GM23338 (cell line): ENCODE measurements around the gene A1BG. TPM values are rescaled to one million over a fixed set of nuclear protein-coding genes. Genes with fewer than 3 reads are reported as not detected.

Experiments
- ATAC-seq: fragments of 200-7000 bp; cut with Tn5 transposase; 3 replicates; pipeline ENCODE4 v1.9.1; 2020
- DNase-seq: peaks from one replicate; pipeline ENCODE4 v3.0.0-alpha.2; 2015; ENCODE audit warnings: low spot score
- H2AFZ ChIP-seq: fragments of 200-600 bp; sonication (generic); 2 replicates; pipeline ENCODE4 v1.8.0; 2016; ENCODE audit warnings: antibody characterized with exemption, mild to moderate bottlenecking, moderate library complexity
- H3F3A ChIP-seq: fragments of 200-600 bp; sonication (generic); replicated peaks from 2 replicates; pipeline ENCODE4 v1.8.0; 2017; ENCODE audit warnings: antibody characterized with exemption, mixed run types, low read depth
- H3K27ac ChIP-seq: fragments of 200-600 bp; sonication (generic); 2 replicates; pipeline ENCODE4 v1.6.1; 2016; ENCODE audit warnings: low read depth
- H3K27me3 ChIP-seq: fragments of 200-600 bp; sonication (generic); 2 replicates; pipeline ENCODE4 v1.8.0; 2016; ENCODE audit warnings: mild to moderate bottlenecking, mixed run types, moderate library complexity; ENCODE audit not compliant: insufficient read depth
- H3K36me3 ChIP-seq: fragments of 200-600 bp; sonication (generic); 2 replicates; pipeline ENCODE4 v1.8.0; 2016; ENCODE audit warnings: mild to moderate bottlenecking; ENCODE audit not compliant: insufficient read depth
- H3K4me1 ChIP-seq: fragments of 200-600 bp; sonication (generic); 2 replicates; pipeline ENCODE4 v1.8.0; 2016; ENCODE audit warnings: mild to moderate bottlenecking, moderate library complexity; ENCODE audit not compliant: insufficient read depth
- H3K4me2 ChIP-seq: fragments of 200-600 bp; sonication (generic); 2 replicates; pipeline ENCODE4 v1.7.1; 2017; ENCODE audit warnings: mixed run types
- H3K4me3 ChIP-seq: fragments of 200-600 bp; sonication (generic); 2 replicates; pipeline ENCODE4 v1.6.1; 2016; ENCODE audit warnings: mixed run types
- H3K79me2 ChIP-seq: fragments of 200-600 bp; sonication (generic); replicated peaks from 2 replicates; pipeline ENCODE4 v1.8.0; 2017; ENCODE audit warnings: mild to moderate bottlenecking; ENCODE audit not compliant: insufficient read depth
- H3K9me2 ChIP-seq: fragments of 200-600 bp; sonication (generic); 2 replicates; pipeline ENCODE4 v1.8.0; 2017; ENCODE audit not compliant: insufficient read depth
- H4K20me1 ChIP-seq: fragments of 200-600 bp; sonication (generic); replicated peaks from 2 replicates; pipeline ENCODE4 v1.8.0; 2017; ENCODE audit warnings: mild to moderate bottlenecking; ENCODE audit not compliant: insufficient read depth
- H3K27ac Mint-ChIP-seq: 2 replicates; pipeline ENCODE4 v1.8.0; 2020; ENCODE audit warnings: inconsistent platforms, mild to moderate bottlenecking, moderate library complexity, mixed read lengths
- H3K27me3 Mint-ChIP-seq: 3 replicates; pipeline ENCODE4 v1.8.0; 2022; ENCODE audit warnings: low read depth, mild to moderate bottlenecking, moderate library complexity, mixed read lengths, inconsistent platforms; ENCODE audit not compliant: insufficient read depth, poor library complexity
- H3K36me3 Mint-ChIP-seq: 3 replicates; pipeline ENCODE4 v1.8.0; 2021; ENCODE audit warnings: low read depth, mild to moderate bottlenecking, inconsistent platforms, moderate library complexity, mixed read lengths
- H3K4me1 Mint-ChIP-seq: 3 replicates; pipeline ENCODE4 v1.8.0; 2020; ENCODE audit warnings: mild to moderate bottlenecking, inconsistent platforms, mixed read lengths
- H3K4me3 Mint-ChIP-seq: 3 replicates; pipeline ENCODE4 v1.8.0; 2021; ENCODE audit warnings: moderate library complexity, mild to moderate bottlenecking, inconsistent platforms, mixed read lengths
- H3K9me3 Mint-ChIP-seq: 3 replicates; pipeline ENCODE4 v1.8.0; 2020; ENCODE audit warnings: moderate library complexity, mild to moderate bottlenecking, inconsistent platforms, mixed read lengths
- CREB1 ChIP-seq: fragments of 250-450 bp; sonication (Bioruptor Pico); IDR thresholded peaks from 2 replicates; pipeline ENCODE4 v1.5.0; 2020; ENCODE audit warnings: low read depth, mild to moderate bottlenecking, moderate library complexity
- CTCF ChIP-seq, 2 experiments: fragments of 200-600 bp in 1 of 2; sonication (generic) in 1 of 2; conservative IDR thresholded peaks; 2 replicates each; pipeline versions ENCODE4 v1.5.1 to v1.6.1; 2016 to 2017; ENCODE audit warnings: antibody characterized with exemption in 2 of 2, low read depth in 2 of 2, mild to moderate bottlenecking in 2 of 2, moderate library complexity in 1 of 2
- EZH2 ChIP-seq: fragments of 200-600 bp; sonication (generic); IDR thresholded peaks from one replicate; pipeline ENCODE4 v1.8.0; 2017; ENCODE audit warnings: antibody characterized with exemption, mild to moderate bottlenecking, low read depth; ENCODE audit not compliant: unreplicated experiment
- EZH2phosphoT487 ChIP-seq: fragments of 200-600 bp; sonication (generic); IDR thresholded peaks from one replicate; pipeline ENCODE4 v1.8.1; 2018; ENCODE audit warnings: antibody characterized with exemption; ENCODE audit not compliant: unreplicated experiment
- JUNB ChIP-seq: IDR thresholded peaks from one replicate; pipeline ENCODE4 v1.6.1; 2016; ENCODE audit warnings: antibody characterized with exemption; ENCODE audit not compliant: unreplicated experiment
- NANOG ChIP-seq: IDR thresholded peaks from 2 replicates; pipeline ENCODE4 v1.6.1; 2016; ENCODE audit warnings: antibody characterized with exemption, borderline replicate concordance
- POLR2AphosphoS5 ChIP-seq: IDR thresholded peaks from 2 replicates; pipeline ENCODE4 v1.6.1; 2016; ENCODE audit warnings: antibody characterized with exemption, low read depth
- STAT1 ChIP-seq: IDR thresholded peaks from one replicate; pipeline ENCODE4 v1.6.1; 2016; ENCODE audit warnings: antibody characterized with exemption; ENCODE audit not compliant: unreplicated experiment
- ZNF114 ChIP-seq: fragments of 250-450 bp; sonication (Bioruptor Pico); IDR thresholded peaks from 2 replicates; pipeline ENCODE4 v1.5.0; 2020; ENCODE audit warnings: mild to moderate bottlenecking, moderate library complexity
- ZNF331 ChIP-seq: fragments of 250-450 bp; sonication (Bioruptor Pico); IDR thresholded peaks from 2 replicates; pipeline ENCODE4 v1.5.0; 2020; ENCODE audit warnings: low read depth, mild to moderate bottlenecking, moderate library complexity
- polyA plus RNA-seq: library from polyadenylated mRNA; unstranded; fragments of >200 nt; fragmentation: Nextera tagmentation; extraction: Ambion mirVana; gene quantifications from 2 replicates; pipeline ENCODE4 v1.2.1, GENCODE V29; 2016
- total RNA-seq: library from RNA; depleted of rRNA; stranded (reverse); fragments of >200 nt; shearing (Covaris generic); gene quantifications from 2 replicates; pipeline ENCODE4 v1.2.3, GENCODE V29; 2014
- TF ChIP-seq, protein P1 (sequence below): fragments of 250-450 bp; sonication (Bioruptor Pico); IDR thresholded peaks from 2 replicates; pipeline ENCODE4 v1.5.0; 2020; ENCODE audit warnings: mild to moderate bottlenecking, moderate library complexity
- TF ChIP-seq, protein P2 (sequence below): IDR thresholded peaks from 2 replicates; pipeline ENCODE4 v1.6.1; 2016; ENCODE audit warnings: antibody characterized with exemption
- TF ChIP-seq, protein P3 (sequence below): IDR thresholded peaks from one replicate; pipeline ENCODE4 v1.6.1; 2018; ENCODE audit warnings: antibody characterized with exemption; ENCODE audit not compliant: unreplicated experiment

The A1BG gene
- total and polyA plus RNA-seq, 2 experiments from 2014 or later: 17.7 to 43.5 TPM

DNA sequence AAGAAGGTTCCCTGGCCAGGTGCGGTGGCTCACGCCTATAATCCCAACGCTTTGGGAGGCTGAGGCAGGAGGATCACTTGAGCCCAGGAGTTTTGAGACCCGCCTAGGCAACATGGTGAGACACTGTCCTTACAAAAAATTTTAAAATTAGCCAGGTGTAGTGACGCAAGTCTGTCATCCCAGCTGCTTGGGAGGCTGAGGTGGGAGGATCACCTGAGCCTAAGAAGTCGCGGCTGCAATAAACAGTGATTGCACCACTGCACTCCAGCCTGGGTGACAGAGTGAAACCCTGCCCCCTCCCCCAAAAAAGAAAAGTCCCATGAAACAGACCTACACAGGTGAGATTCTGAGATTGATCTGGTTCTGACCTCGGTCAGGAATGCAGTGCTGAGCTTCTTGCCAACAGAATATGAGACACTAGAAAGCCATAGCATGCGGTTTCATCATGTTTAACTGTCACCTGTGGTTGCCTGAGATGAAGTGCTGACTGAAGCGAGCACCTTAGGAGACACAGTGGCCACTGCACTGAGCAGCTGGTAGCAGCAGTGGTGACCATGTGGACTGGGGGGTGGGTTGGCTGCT lies 2.0 kb upstream of the A1BG start:
- peaks cover 3% of the 10 kb centered on the region for H3K27me3 Mint-ChIP-seq
- Histone ChIP-seq H4K20me1 (no peaks in the 10 kb centered on the region; the same call in 1 of the 2 replicates), H3K27me3 (peaks cover 33% of the 10 kb centered on the region), H2AFZ (no peak overlapping the region), H3F3A (peaks cover 6% of the 10 kb centered on the region), H3K4me2 (peak overlapping the region; percentile 83), H3K4me3 (peak overlapping the region; percentile 52), H3K79me2 (no peaks in the 10 kb centered on the region), H3K27ac (no peak overlapping the region), H3K4me1 (no peaks in the 10 kb centered on the region; the same call in 1 of the 2 replicates), H3K9me2 (no peaks in the 10 kb centered on the region), H3K36me3 (no peaks in the 10 kb centered on the region)
- ATAC-seq (no peak), DNase-seq (no peak)
- H3K4me3 Mint-ChIP-seq: no peak overlapping the region; the same call in 2 of the 3 replicates
- no peaks in the 10 kb centered on the region; the same call in 2 of the 3 replicates for H3K4me1 Mint-ChIP-seq
- TF ChIP-seq CREB1 (CRISPR knock-in tag) (no peak), EZH2 (no peak), NANOG (no peak), ZNF331 (CRISPR knock-in tag) (no peak), JUNB (no peak), POLR2AphosphoS5 (no peak), EZH2phosphoT487 (no peak), STAT1 (no peak), CTCF (conservative IDR thresholded peaks at IDR 0.05; ENCODE audit: low read depth in 2 of 2) (no peak), ZNF114 (CRISPR knock-in tag) (no peak)
- TF ChIP-seq, protein P1, sequence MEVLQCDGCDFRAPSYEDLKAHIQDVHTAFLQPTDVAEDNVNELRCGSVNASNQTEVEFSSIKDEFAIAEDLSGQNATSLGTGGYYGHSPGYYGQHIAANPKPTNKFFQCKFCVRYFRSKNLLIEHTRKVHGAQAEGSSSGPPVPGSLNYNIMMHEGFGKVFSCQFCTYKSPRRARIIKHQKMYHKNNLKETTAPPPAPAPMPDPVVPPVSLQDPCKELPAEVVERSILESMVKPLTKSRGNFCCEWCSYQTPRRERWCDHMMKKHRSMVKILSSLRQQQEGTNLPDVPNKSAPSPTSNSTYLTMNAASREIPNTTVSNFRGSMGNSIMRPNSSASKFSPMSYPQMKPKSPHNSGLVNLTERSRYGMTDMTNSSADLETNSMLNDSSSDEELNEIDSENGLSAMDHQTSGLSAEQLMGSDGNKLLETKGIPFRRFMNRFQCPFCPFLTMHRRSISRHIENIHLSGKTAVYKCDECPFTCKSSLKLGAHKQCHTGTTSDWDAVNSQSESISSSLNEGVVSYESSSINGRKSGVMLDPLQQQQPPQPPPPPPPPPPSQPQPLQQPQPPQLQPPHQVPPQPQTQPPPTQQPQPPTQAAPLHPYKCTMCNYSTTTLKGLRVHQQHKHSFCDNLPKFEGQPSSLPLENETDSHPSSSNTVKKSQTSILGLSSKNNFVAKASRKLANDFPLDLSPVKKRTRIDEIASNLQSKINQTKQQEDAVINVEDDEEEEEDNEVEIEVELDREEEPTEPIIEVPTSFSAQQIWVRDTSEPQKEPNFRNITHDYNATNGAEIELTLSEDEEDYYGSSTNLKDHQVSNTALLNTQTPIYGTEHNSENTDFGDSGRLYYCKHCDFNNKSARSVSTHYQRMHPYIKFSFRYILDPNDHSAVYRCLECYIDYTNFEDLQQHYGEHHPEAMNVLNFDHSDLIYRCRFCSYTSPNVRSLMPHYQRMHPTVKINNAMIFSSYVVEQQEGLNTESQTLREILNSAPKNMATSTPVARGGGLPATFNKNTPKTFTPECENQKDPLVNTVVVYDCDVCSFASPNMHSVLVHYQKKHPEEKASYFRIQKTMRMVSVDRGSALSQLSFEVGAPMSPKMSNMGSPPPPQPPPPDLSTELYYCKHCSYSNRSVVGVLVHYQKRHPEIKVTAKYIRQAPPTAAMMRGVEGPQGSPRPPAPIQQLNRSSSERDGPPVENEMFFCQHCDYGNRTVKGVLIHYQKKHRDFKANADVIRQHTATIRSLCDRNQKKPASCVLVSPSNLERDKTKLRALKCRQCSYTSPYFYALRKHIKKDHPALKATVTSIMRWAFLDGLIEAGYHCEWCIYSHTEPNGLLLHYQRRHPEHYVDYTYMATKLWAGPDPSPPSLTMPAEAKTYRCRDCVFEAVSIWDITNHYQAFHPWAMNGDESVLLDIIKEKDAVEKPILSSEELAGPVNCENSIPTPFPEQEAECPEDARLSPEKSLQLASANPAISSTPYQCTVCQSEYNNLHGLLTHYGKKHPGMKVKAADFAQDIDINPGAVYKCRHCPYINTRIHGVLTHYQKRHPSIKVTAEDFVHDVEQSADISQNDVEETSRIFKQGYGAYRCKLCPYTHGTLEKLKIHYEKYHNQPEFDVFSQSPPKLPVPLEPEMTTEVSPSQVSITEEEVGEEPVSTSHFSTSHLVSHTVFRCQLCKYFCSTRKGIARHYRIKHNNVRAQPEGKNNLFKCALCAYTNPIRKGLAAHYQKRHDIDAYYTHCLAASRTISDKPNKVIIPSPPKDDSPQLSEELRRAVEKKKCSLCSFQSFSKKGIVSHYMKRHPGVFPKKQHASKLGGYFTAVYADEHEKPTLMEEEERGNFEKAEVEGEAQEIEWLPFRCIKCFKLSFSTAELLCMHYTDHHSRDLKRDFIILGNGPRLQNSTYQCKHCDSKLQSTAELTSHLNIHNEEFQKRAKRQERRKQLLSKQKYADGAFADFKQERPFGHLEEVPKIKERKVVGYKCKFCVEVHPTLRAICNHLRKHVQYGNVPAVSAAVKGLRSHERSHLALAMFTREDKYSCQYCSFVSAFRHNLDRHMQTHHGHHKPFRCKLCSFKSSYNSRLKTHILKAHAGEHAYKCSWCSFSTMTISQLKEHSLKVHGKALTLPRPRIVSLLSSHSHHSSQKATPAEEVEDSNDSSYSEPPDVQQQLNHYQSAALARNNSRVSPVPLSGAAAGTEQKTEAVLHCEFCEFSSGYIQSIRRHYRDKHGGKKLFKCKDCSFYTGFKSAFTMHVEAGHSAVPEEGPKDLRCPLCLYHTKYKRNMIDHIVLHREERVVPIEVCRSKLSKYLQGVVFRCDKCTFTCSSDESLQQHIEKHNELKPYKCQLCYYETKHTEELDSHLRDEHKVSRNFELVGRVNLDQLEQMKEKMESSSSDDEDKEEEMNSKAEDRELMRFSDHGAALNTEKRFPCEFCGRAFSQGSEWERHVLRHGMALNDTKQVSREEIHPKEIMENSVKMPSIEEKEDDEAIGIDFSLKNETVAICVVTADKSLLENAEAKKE (CRISPR knock-in tag): no peak
- TF ChIP-seq, protein P2, sequence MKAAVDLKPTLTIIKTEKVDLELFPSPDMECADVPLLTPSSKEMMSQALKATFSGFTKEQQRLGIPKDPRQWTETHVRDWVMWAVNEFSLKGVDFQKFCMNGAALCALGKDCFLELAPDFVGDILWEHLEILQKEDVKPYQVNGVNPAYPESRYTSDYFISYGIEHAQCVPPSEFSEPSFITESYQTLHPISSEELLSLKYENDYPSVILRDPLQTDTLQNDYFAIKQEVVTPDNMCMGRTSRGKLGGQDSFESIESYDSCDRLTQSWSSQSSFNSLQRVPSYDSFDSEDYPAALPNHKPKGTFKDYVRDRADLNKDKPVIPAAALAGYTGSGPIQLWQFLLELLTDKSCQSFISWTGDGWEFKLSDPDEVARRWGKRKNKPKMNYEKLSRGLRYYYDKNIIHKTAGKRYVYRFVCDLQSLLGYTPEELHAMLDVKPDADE: no peak
- TF ChIP-seq, protein P3, sequence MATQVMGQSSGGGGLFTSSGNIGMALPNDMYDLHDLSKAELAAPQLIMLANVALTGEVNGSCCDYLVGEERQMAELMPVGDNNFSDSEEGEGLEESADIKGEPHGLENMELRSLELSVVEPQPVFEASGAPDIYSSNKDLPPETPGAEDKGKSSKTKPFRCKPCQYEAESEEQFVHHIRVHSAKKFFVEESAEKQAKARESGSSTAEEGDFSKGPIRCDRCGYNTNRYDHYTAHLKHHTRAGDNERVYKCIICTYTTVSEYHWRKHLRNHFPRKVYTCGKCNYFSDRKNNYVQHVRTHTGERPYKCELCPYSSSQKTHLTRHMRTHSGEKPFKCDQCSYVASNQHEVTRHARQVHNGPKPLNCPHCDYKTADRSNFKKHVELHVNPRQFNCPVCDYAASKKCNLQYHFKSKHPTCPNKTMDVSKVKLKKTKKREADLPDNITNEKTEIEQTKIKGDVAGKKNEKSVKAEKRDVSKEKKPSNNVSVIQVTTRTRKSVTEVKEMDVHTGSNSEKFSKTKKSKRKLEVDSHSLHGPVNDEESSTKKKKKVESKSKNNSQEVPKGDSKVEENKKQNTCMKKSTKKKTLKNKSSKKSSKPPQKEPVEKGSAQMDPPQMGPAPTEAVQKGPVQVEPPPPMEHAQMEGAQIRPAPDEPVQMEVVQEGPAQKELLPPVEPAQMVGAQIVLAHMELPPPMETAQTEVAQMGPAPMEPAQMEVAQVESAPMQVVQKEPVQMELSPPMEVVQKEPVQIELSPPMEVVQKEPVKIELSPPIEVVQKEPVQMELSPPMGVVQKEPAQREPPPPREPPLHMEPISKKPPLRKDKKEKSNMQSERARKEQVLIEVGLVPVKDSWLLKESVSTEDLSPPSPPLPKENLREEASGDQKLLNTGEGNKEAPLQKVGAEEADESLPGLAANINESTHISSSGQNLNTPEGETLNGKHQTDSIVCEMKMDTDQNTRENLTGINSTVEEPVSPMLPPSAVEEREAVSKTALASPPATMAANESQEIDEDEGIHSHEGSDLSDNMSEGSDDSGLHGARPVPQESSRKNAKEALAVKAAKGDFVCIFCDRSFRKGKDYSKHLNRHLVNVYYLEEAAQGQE: no peak
- no peaks in the 10 kb centered on the region for H3K36me3 Mint-ChIP-seq
- no peak overlapping the region for H3K27ac Mint-ChIP-seq
- no peaks in the 10 kb centered on the region for H3K9me3 Mint-ChIP-seq
